HFFc6 (cell line): Measurements from ENCODE around the gene VAMP7. TPM values are rescaled to one million over a fixed set of nuclear protein-coding genes. Genes with fewer than 3 reads are reported as not detected.

ENCODE experiments used
- DNase-seq: peaks from one replicate; pipeline ENCODE4 v3.0.0-alpha.2; 2018
- H3K27ac Mint-ChIP-seq: 2 replicates; pipeline ENCODE4 v1.8.0; 2020; ENCODE audit warnings: mild to moderate bottlenecking, mixed read lengths
- H3K27me3 Mint-ChIP-seq: 2 replicates; pipeline ENCODE4 v1.8.0; 2021; ENCODE audit warnings: mild to moderate bottlenecking, moderate library complexity, mixed read lengths; ENCODE audit not compliant: insufficient read depth
- H3K36me3 Mint-ChIP-seq: 2 replicates; pipeline ENCODE4 v1.8.0; 2021; ENCODE audit warnings: low read depth, mixed read lengths
- H3K4me1 Mint-ChIP-seq: 2 replicates; pipeline ENCODE4 v1.8.0; 2020; ENCODE audit warnings: low read depth, mixed read lengths
- H3K4me3 Mint-ChIP-seq: 2 replicates; pipeline ENCODE4 v1.8.0; 2020; ENCODE audit warnings: mild to moderate bottlenecking, moderate library complexity, mixed read lengths
- H3K9me3 Mint-ChIP-seq: 2 replicates; pipeline ENCODE4 v1.8.0; 2020; ENCODE audit warnings: mild to moderate bottlenecking, mixed read lengths
- CTCF ChIP-seq: fragments of 200-600 bp; sonication (generic); IDR thresholded peaks from 2 replicates; pipeline ENCODE4 v1.5.0; 2021; ENCODE audit warnings: antibody characterized with exemption, mild to moderate bottlenecking
- total RNA-seq, 6 experiments: library from RNA; stranded (reverse); fragmentation: NEBNext Ultra II Directional; extraction: Animal tissue kit (Norgen Biotek cat#: 25700); gene quantifications; 2 replicates in 1 of 6; 3 replicates in 5 of 6; pipeline ENCODE4 v1.2.3, GENCODE V29; 2021

The VAMP7 gene
- total RNA-seq, 6 experiments from 2014 or later, result 37.2 to 50.5 (median 46.3) TPM

GRCh38 chrX:155876704-155877103 lies 4.4 kb upstream of the VAMP7 start:
- Mint-ChIP-seq H3K9me3 (peaks cover 4% of the 10 kb centered on the region), H3K4me1 (peaks cover 6% of the 10 kb centered on the region), H3K27me3 (peaks cover 5% of the 10 kb centered on the region), H3K36me3 (no peaks in the 10 kb centered on the region), H3K4me3 (no peak overlapping the region), H3K27ac (no peak overlapping the region)
- no peak for TF ChIP-seq CTCF
- no peak for DNase-seq

- Mint-ChIP-seq H3K4me1 (peaks cover 6% of the 10 kb centered on the region), H3K9me3 (peaks cover 4% of the 10 kb centered on the region), H3K27ac (no peak overlapping the region), H3K27me3 (peaks cover 5% of the 10 kb centered on the region), H3K4me3 (no peak overlapping the region), H3K36me3 (no peaks in the 10 kb centered on the region)
- TF ChIP-seq CTCF, result no peak
- no peak for DNase-seq
These were observed 3.9 kb upstream of the VAMP7 start for GRCh38 chrX:155877288-155877687.

DNA sequence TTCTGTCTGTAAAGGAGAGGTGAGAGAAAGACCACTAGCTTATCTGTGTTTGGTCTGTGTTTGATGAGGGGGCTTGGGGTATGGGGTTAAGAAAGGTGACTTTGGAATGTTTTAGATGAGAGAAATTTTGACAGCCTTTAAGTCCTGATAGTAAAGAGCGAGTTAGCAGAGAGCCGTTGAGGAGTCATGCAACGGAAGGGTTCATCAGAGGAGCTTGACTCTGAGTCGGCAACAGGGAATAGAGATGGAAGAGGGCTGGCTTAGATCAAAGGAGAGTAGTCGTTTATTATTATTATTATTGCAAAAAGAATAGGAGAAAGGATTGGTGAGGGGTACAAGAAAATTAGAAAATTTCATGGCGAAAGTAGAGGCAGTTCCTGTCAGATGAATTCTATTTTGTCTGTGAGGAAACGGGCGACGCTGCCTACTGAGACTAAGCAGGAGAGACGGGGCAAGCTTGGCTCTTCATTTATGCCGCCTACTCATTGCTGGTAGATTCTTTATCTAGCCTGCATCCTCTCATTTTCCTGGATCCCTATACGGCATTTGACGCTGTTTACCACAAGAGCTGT lies 473 bp upstream of the VAMP7 start:
- no peak for DNase-seq
- Mint-ChIP-seq H3K27me3 (peaks cover 2% of the 10 kb centered on the region; the same call in 1 of the 2 replicates), H3K9me3 (peaks cover 4% of the 10 kb centered on the region), H3K27ac (peak overlapping the region; percentile 93), H3K4me3 (peak overlapping the region; percentile 89), H3K36me3 (no peaks in the 10 kb centered on the region), H3K4me1 (no peaks in the 10 kb centered on the region)
- no peak for TF ChIP-seq CTCF

GRCh38 chrX:155886409-155886808 lies 5.3 kb downstream of the VAMP7 start:
- peaks cover 18% of the 10 kb centered on the region for H3K4me1 Mint-ChIP-seq
- no peak for TF ChIP-seq CTCF
- no peak for DNase-seq
- H3K27me3 Mint-ChIP-seq, result peaks cover 2% of the 10 kb centered on the region; the same call in 1 of the 2 replicates
- H3K27ac Mint-ChIP-seq, result no peak overlapping the region
- H3K9me3 Mint-ChIP-seq, result no peaks in the 10 kb centered on the region
- no peak overlapping the region for H3K4me3 Mint-ChIP-seq
- peaks cover 5% of the 10 kb centered on the region for H3K36me3 Mint-ChIP-seq

GRCh38 chrX:155888139-155888538 lies 7.0 kb downstream of the VAMP7 start:
- H3K36me3 Mint-ChIP-seq, result peaks cover 5% of the 10 kb centered on the region
- no peaks in the 10 kb centered on the region; the same call in 1 of the 2 replicates for H3K9me3 Mint-ChIP-seq
- DNase-seq, result peak; percentile 78
- peaks cover 25% of the 10 kb centered on the region for H3K4me1 Mint-ChIP-seq
- peak overlapping the region; percentile 55 for H3K27ac Mint-ChIP-seq
- H3K4me3 Mint-ChIP-seq, result peak overlapping the region; percentile 36; the same call in 1 of the 2 replicates
- TF ChIP-seq CTCF, result no peak
- H3K27me3 Mint-ChIP-seq, result peaks cover 2% of the 10 kb centered on the region; the same call in 1 of the 2 replicates
